H1 (cell line): ENCODE data around the gene OR1I1. TPM values are rescaled to one million over a fixed set of nuclear protein-coding genes. Genes with fewer than 3 reads are reported as not detected.

Experiments
- CTCF ChIA-PET: fragments of 300-600 bp; sonication (Branson Sonifier 250); formaldehyde crosslinking; loops from one replicate; lab custom pipeline; 2021; ENCODE audit not compliant: partially characterized antibody; lab: Charles Lee
- POLR2A ChIA-PET: fragments of 300-600 bp; sonication (Branson Sonifier 250); formaldehyde crosslinking; loops from one replicate; lab custom pipeline; 2021; ENCODE audit warnings: inconsistent platforms; ENCODE audit not compliant: partially characterized antibody; lab: Charles Lee
- DNase-seq, 2 experiments: peaks; one replicate each; pipeline versions ENCODE4 v3.0.0 to v3.0.0-alpha.2; 2010 to 2022; ENCODE audit warnings: low spot score in 2 of 2, low read depth in 1 of 2, mixed read lengths in 1 of 2
- FAIRE-seq: peaks from 2 replicates; lab custom pipeline; 2011; peaks lifted over from hg19 to GRCh38; lab: Jason Lieb, UNC
- H2AFZ ChIP-seq: 2 replicates; pipeline ENCODE4 v1.8.1; 2012; ENCODE audit warnings: low read length, inconsistent platforms
- H2AK5ac ChIP-seq: 2 replicates; pipeline ENCODE4 v1.6.1; 2013; ENCODE audit warnings: low read depth, low read length
- H2BK120ac ChIP-seq: replicated peaks from 2 replicates; pipeline ENCODE3; 2013; ENCODE audit warnings: low read depth, low read length, inconsistent platforms
- H2BK12ac ChIP-seq: 2 replicates; pipeline ENCODE4 v1.6.1; 2013; ENCODE audit warnings: low read depth, low read length
- H2BK15ac ChIP-seq: 2 replicates; pipeline ENCODE4 v1.6.1; 2013; ENCODE audit warnings: low read length
- H2BK20ac ChIP-seq: 2 replicates; pipeline ENCODE4 v1.6.1; 2013; ENCODE audit warnings: low read length
- H2BK5ac ChIP-seq: 2 replicates; pipeline ENCODE4 v1.6.1; 2013; ENCODE audit warnings: low read depth, low read length
- H3K14ac ChIP-seq: 2 replicates; pipeline ENCODE4 v1.6.1; 2013; ENCODE audit warnings: inconsistent platforms; ENCODE audit not compliant: insufficient read length
- H3K18ac ChIP-seq: 2 replicates; pipeline ENCODE4 v1.6.1; 2013; ENCODE audit warnings: low read length; ENCODE audit errors: extremely low read depth
- H3K23ac ChIP-seq: 2 replicates; pipeline ENCODE4 v1.6.1; 2013; ENCODE audit warnings: inconsistent platforms; ENCODE audit not compliant: insufficient read length
- H3K23me2 ChIP-seq: 2 replicates; pipeline ENCODE4 v1.6.1; 2013; ENCODE audit warnings: low read depth, low read length
- H3K27ac ChIP-seq: 2 replicates; pipeline ENCODE4 v1.6.1; 2011; ENCODE audit warnings: low read depth, low read length, inconsistent platforms
- H3K27me3 ChIP-seq, 4 experiments: replicated peaks in 1 of 4; 1 replicate in 1 of 4; 2 replicates in 3 of 4; pipeline versions ENCODE4 v1.6.1 to v1.8.1; 2011 to 2013; ENCODE audit warnings: low read length in 3 of 4, mild to moderate bottlenecking in 3 of 4, inconsistent platforms in 2 of 4, mixed read lengths in 2 of 4, moderate library complexity in 1 of 4; ENCODE audit not compliant: control insufficient read depth in 3 of 4, insufficient read depth in 3 of 4; ENCODE audit errors: extremely low read depth in 1 of 4
- H3K36me3 ChIP-seq, 4 experiments: 2 replicates each; pipeline versions ENCODE4 v1.6.1 to v1.8.1; 2011 to 2013; ENCODE audit warnings: mild to moderate bottlenecking in 4 of 4, low read length in 3 of 4, moderate library complexity in 2 of 4, control low read depth in 1 of 4, inconsistent platforms in 1 of 4; ENCODE audit not compliant: insufficient read depth in 4 of 4, control insufficient read depth in 2 of 4
- H3K4ac ChIP-seq: replicated peaks from 2 replicates; pipeline ENCODE3; 2013; ENCODE audit warnings: low read length, low read depth, mixed read lengths, inconsistent platforms; ENCODE audit not compliant: insufficient read length
- H3K4me1 ChIP-seq, 4 experiments: replicated peaks in 1 of 4; 1 replicate in 1 of 4; 2 replicates in 3 of 4; pipeline versions ENCODE4 v1.6.1 to v1.8.1; 2011 to 2013; ENCODE audit warnings: low read length in 3 of 4, inconsistent platforms in 2 of 4, mixed read lengths in 1 of 4; ENCODE audit not compliant: insufficient read depth in 4 of 4, control insufficient read depth in 3 of 4
- H3K4me2 ChIP-seq, 2 experiments: 2 replicates each; pipeline versions ENCODE4 v1.6.1 to v1.8.1; 2011 to 2013; ENCODE audit warnings: low read depth in 2 of 2, low read length in 2 of 2, control low read depth in 1 of 2, inconsistent platforms in 1 of 2, mild to moderate bottlenecking in 1 of 2; ENCODE audit not compliant: insufficient read depth in 1 of 2
- H3K4me3 ChIP-seq, 4 experiments: fragments of 200-600, 300-600 bp in 1 of 4; sonication (generic), shearing (Covaris generic), sonication (Bioruptor Twin) in 1 of 4; 2 replicates each; pipeline versions ENCODE4 v1.5.1 to v1.8.1; 2011 to 2016; ENCODE audit warnings: low read length in 4 of 4, low read depth in 3 of 4, control low read depth in 2 of 4, inconsistent platforms in 2 of 4, mild to moderate bottlenecking in 2 of 4, mixed read lengths in 1 of 4, moderate library complexity in 1 of 4; ENCODE audit not compliant: insufficient read depth in 2 of 4; ENCODE audit errors: extremely low read depth in 1 of 4
- H3K56ac ChIP-seq: replicated peaks from 2 replicates; pipeline ENCODE3; 2013; ENCODE audit warnings: low read depth, mild to moderate bottlenecking, mixed read lengths, low read length, inconsistent platforms; ENCODE audit not compliant: insufficient read length
- H3K79me1 ChIP-seq: 2 replicates; pipeline ENCODE4 v1.6.1; 2013; ENCODE audit warnings: low read depth, low read length, control low read depth
- H3K79me2 ChIP-seq, 2 experiments: 2 replicates each; pipeline versions ENCODE4 v1.6.1 to v1.8.1; 2012 to 2013; ENCODE audit warnings: low read length in 2 of 2, mild to moderate bottlenecking in 2 of 2, inconsistent platforms in 1 of 2; ENCODE audit not compliant: insufficient read depth in 2 of 2, control insufficient read depth in 1 of 2
- H3K9ac ChIP-seq, 4 experiments: replicated peaks in 1 of 4; 1 replicate in 1 of 4; 2 replicates in 3 of 4; pipeline versions ENCODE4 v1.6.1 to v1.8.1; 2011 to 2013; ENCODE audit warnings: low read depth in 3 of 4, low read length in 3 of 4, control low read depth in 2 of 4, mild to moderate bottlenecking in 2 of 4, moderate library complexity in 2 of 4, inconsistent platforms in 1 of 4; ENCODE audit errors: extremely low read depth in 1 of 4
- H3K9me3 ChIP-seq, 2 experiments: 2 replicates each; pipeline versions ENCODE4 v1.6.1 to v1.8.1; 2012 to 2013; ENCODE audit warnings: mild to moderate bottlenecking in 2 of 2, moderate library complexity in 2 of 2, control low read depth in 1 of 2, inconsistent platforms in 1 of 2, low read depth in 1 of 2, low read length in 1 of 2, mixed read lengths in 1 of 2; ENCODE audit not compliant: insufficient read depth in 2 of 2
- H4K20me1 ChIP-seq, 2 experiments: replicated peaks in 1 of 2; 2 replicates each; pipeline versions ENCODE3 to v1.8.1; 2011 to 2013; ENCODE audit warnings: inconsistent platforms in 2 of 2, low read length in 2 of 2, mild to moderate bottlenecking in 1 of 2; ENCODE audit not compliant: insufficient read depth in 2 of 2, control insufficient read depth in 1 of 2
- H4K5ac ChIP-seq: 2 replicates; pipeline ENCODE4 v1.6.1; 2013; ENCODE audit warnings: low read length, low read depth, mixed read lengths, inconsistent platforms; ENCODE audit not compliant: insufficient read length
- H4K8ac ChIP-seq: 2 replicates; pipeline ENCODE4 v1.8.0; 2013; ENCODE audit warnings: mild to moderate bottlenecking, moderate library complexity, low read length, inconsistent platforms; ENCODE audit not compliant: insufficient read depth; ENCODE audit errors: extremely low read depth
- H4K91ac ChIP-seq: replicated peaks from 2 replicates; pipeline ENCODE3; 2013; ENCODE audit warnings: low read length, mixed read lengths, inconsistent platforms; ENCODE audit not compliant: insufficient read length
- HDAC6 ChIP-seq: IDR thresholded peaks from one replicate; pipeline ENCODE4 v1.7.1; 2012; ENCODE audit warnings: low read depth, mild to moderate bottlenecking, inconsistent platforms, low read length, moderate library complexity
- KDM4A ChIP-seq: IDR thresholded peaks from one replicate; pipeline ENCODE4 v1.7.1; 2012; ENCODE audit warnings: low read depth, mild to moderate bottlenecking, moderate library complexity, low read length, inconsistent platforms; ENCODE audit not compliant: severe bottlenecking
- MAX ChIP-seq: IDR thresholded peaks from 2 replicates; pipeline ENCODE4 v1.6.1; 2012; ENCODE audit warnings: inconsistent platforms
- PHF8 ChIP-seq: fragments of 200-600 bp; sonication (generic); conservative IDR thresholded peaks from 2 replicates; pipeline ENCODE4 v1.7.1; 2012; ENCODE audit warnings: low read depth, mild to moderate bottlenecking, inconsistent platforms, low read length, moderate library complexity
- POLR2A ChIP-seq, 2 experiments: IDR thresholded peaks; 1 replicate in 1 of 2; 2 replicates in 1 of 2; pipeline ENCODE4 v1.6.1; 2011; ENCODE audit warnings: low read depth in 2 of 2, low read length in 2 of 2, mild to moderate bottlenecking in 2 of 2; ENCODE audit errors: control extremely low read depth in 1 of 2
- RAD21 ChIP-seq, 2 experiments: IDR thresholded peaks in 1 of 2; conservative IDR thresholded peaks in 1 of 2; 2 replicates each; pipeline ENCODE4 v1.6.1; 2011; ENCODE audit warnings: low read depth in 2 of 2, low read length in 2 of 2, improper control_type of control experiment in 1 of 2, inconsistent platforms in 1 of 2, mild to moderate bottlenecking in 1 of 2, moderate library complexity in 1 of 2
- RFX5 ChIP-seq: IDR thresholded peaks from 2 replicates; pipeline ENCODE4 v1.6.1; 2011; ENCODE audit warnings: low read depth, low read length, improper control_type of control experiment, borderline replicate concordance
- SP2 ChIP-seq: IDR thresholded peaks from 2 replicates; pipeline ENCODE4 v1.6.1; 2012; ENCODE audit warnings: mild to moderate bottlenecking, low read length, inconsistent platforms
- SP4 ChIP-seq: IDR thresholded peaks from 2 replicates; pipeline ENCODE4 v1.6.1; 2012; ENCODE audit warnings: low read length, inconsistent platforms
- ZNF274 ChIP-seq: IDR thresholded peaks from 2 replicates; pipeline ENCODE4 v1.7.0; 2012; ENCODE audit warnings: low read length, borderline replicate concordance; ENCODE audit errors: extremely low read depth
- WGBS, 2 experiments: shearing (Covaris generic) in 1 of 2; methylation state at CpG; one replicate each; pipeline versions ENCODE4 v1.1.6 to v1.1.7; 2013 to 2015; ENCODE audit warnings: low lambda C conversion rate in 2 of 2, mixed read lengths in 2 of 2, inconsistent platforms in 1 of 2, low coverage in 1 of 2, missing lambda C conversion rate in 1 of 2; ENCODE audit not compliant: insufficient replicate concordance in 2 of 2, insufficient coverage in 1 of 2, insufficient read length in 1 of 2; ENCODE audit errors: extremely low coverage in 1 of 2, missing lambda C conversion rate in 1 of 2; 5-methylcytosine and 5-hydroxymethylcytosine counted together
- polyA plus RNA-seq, 7 experiments: library from polyadenylated mRNA; depleted of rRNA in 3 of 7; stranded (reverse) in 5 of 7; unstranded in 2 of 7; fragments of >200 nt in 5 of 7; fragments of 200-250 nt in 2 of 7; gene quantifications; 1 replicate in 5 of 7; 2 replicates in 1 of 7; 4 replicates in 1 of 7; pipeline versions ENCODE4 v1.2.1 to v1.2.3, GENCODE V29; 2011 to 2013; ENCODE audit warnings: missing spikeins in 2 of 7, mixed read lengths in 2 of 7
- total RNA-seq: library from RNA; stranded (reverse); fragmentation: NEBNext Ultra II Directional; extraction: Animal tissue kit (Norgen Biotek cat#: 25700); gene quantifications from 2 replicates; pipeline ENCODE4 v1.2.1, GENCODE V29; 2021
- TF ChIP-seq, protein P1 (sequence below): IDR thresholded peaks from 2 replicates; pipeline ENCODE4 v1.6.1; 2012; ENCODE audit warnings: low read length, inconsistent platforms
- TF ChIP-seq, protein P2 (sequence below): IDR thresholded peaks from 2 replicates; pipeline ENCODE4 v1.6.1; 2011; ENCODE audit warnings: low read depth, mild to moderate bottlenecking, low read length; ENCODE audit not compliant: insufficient read depth

The OR1I1 gene
- total and polyA plus RNA-seq, 2 of the 8 experiments (the other 6 are each of a cell fraction or from before 2014, with no cell fraction given): not detected

DNA sequence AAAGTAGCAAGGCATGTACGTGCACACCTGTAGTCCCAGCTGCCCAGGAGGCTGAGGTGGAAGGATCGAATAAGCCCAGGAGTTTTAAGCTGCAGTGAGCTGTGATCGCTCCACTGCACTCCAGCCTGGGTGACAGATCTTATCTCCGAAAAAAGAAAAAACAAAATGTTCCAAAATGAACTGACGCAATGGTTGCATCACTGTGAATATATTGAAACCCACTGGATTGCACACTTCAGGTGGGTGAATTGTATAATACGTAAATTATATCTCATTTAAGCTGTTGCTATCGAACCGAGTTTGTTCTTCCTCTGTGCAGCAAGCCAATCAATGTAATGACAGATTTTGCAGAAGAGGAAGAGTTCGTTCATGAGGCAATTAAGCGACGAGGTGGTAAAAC, 34.3 kb upstream of the OR1I1 start:
- H4K20me1 ChIP-seq: no peaks in the 10 kb centered on the region
- FAIRE-seq: no peak
- H3K79me2 ChIP-seq: no peaks in the 10 kb centered on the region
- H3K56ac ChIP-seq: no peak overlapping the region
- no peak overlapping the region for H2AFZ ChIP-seq
- H2BK12ac ChIP-seq: no peak overlapping the region
- H2BK20ac ChIP-seq: no peak overlapping the region
- no peak overlapping the region for H3K27ac ChIP-seq
- H3K23ac ChIP-seq: no peak overlapping the region
- H3K9ac ChIP-seq: no peak overlapping the region
- no peaks in the 10 kb centered on the region for H3K36me3 ChIP-seq
- ChIA-PET CTCF (no interaction called here), POLR2A (no interaction called here)
- no peak overlapping the region for H3K18ac ChIP-seq
- H3K14ac ChIP-seq: no peak overlapping the region
- no peak overlapping the region for H3K4me2 ChIP-seq
- peaks cover 5% of the 10 kb centered on the region; the same call in 1 of the 2 replicates for H3K23me2 ChIP-seq
- no peak overlapping the region for H2BK120ac ChIP-seq
- no peaks in the 10 kb centered on the region for H3K27me3 ChIP-seq
- no peak overlapping the region for H4K5ac ChIP-seq
- H2AK5ac ChIP-seq: no peak overlapping the region
- peaks cover 54% of the 10 kb centered on the region in 2 experiments for H3K9me3 ChIP-seq
- no peak overlapping the region for H2BK5ac ChIP-seq
- no peak for DNase-seq
- no peak overlapping the region for H4K91ac ChIP-seq
- no peaks in the 10 kb centered on the region for H3K4me1 ChIP-seq
- no peak overlapping the region for H2BK15ac ChIP-seq
- H3K4me3 ChIP-seq: no peak overlapping the region
- no peak overlapping the region for H3K4ac ChIP-seq
- H3K79me1 ChIP-seq: no peaks in the 10 kb centered on the region
- no peak overlapping the region for H4K8ac ChIP-seq
- 72% methylated on average over 11 of the region's 11 CpGs; no CpG with 5 or more reads in 1 of the 2 experiments for WGBS, 2 experiments
- TF ChIP-seq RFX5: no peak
- TF ChIP-seq, protein P1, sequence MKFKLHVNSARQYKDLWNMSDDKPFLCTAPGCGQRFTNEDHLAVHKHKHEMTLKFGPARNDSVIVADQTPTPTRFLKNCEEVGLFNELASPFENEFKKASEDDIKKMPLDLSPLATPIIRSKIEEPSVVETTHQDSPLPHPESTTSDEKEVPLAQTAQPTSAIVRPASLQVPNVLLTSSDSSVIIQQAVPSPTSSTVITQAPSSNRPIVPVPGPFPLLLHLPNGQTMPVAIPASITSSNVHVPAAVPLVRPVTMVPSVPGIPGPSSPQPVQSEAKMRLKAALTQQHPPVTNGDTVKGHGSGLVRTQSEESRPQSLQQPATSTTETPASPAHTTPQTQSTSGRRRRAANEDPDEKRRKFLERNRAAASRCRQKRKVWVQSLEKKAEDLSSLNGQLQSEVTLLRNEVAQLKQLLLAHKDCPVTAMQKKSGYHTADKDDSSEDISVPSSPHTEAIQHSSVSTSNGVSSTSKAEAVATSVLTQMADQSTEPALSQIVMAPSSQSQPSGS: no peak
- TF ChIP-seq KDM4A: no peak
- TF ChIP-seq, protein P2, sequence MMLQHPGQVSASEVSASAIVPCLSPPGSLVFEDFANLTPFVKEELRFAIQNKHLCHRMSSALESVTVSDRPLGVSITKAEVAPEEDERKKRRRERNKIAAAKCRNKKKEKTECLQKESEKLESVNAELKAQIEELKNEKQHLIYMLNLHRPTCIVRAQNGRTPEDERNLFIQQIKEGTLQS: no peak
- no peak for TF ChIP-seq SP4
- no peak for TF ChIP-seq HDAC6
- no peak for TF ChIP-seq MAX
- TF ChIP-seq RAD21 (IDR thresholded peaks at IDR 0.05 in 1 of 2, conservative IDR thresholded peaks at IDR 0.05 in 1 of 2; ENCODE audit: low read depth in 2 of 2, low read length in 2 of 2): no peak
- TF ChIP-seq POLR2A (IDR thresholded peaks at IDR 0.05; ENCODE audit: control extremely low read depth in 1 of 2, low read depth in 2 of 2, low read length in 2 of 2): no peak
- no peak for TF ChIP-seq ZNF274
- TF ChIP-seq SP2: no peak
- no peak for TF ChIP-seq PHF8
